Femur (tissue), 1 donor: ENCODE data around the gene FAM241B.

ENCODE experiments used
- DNase-seq: peaks from one replicate; pipeline ENCODE4 v3.0.0-alpha.2; 2017

FAM241B gene

GRCh38 chr10:69649786-69650550, 19.9 kb downstream of the FAM241B start:
- DNase-seq = no peak

DNA sequence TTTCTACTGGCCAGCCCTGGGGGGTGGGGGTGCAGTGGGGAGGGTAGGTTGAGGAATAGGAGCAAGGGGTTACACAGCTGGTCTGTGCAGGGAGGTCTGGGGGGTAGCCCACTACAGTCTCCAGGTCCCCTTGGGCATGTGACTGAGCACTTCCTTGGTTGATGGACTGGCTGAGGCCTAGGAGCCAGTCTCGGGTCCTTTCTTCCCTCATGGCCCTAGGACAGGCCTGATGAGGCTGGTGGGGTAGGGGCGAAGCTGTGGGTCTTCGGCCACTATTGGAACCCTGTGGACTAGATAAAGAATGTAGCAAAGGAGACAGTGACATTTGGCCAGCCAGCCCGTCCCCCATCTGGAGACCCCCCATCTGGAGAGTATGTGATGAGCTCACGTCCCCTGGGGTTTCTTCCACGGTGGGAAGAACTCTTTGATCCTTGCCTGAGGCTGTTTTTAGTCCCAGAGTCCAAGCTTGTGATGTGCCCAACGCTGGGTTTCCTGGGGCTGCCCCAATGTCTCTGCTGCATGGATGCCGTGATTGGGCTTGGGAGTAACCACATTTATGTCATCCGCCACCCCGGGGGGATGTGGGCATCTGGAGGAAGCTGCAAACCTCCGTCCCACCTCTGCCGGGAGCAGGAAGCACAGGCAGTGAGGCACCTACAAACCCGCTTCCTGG, 20.7 kb downstream of the FAM241B start:
- no peak for DNase-seq

DNA sequence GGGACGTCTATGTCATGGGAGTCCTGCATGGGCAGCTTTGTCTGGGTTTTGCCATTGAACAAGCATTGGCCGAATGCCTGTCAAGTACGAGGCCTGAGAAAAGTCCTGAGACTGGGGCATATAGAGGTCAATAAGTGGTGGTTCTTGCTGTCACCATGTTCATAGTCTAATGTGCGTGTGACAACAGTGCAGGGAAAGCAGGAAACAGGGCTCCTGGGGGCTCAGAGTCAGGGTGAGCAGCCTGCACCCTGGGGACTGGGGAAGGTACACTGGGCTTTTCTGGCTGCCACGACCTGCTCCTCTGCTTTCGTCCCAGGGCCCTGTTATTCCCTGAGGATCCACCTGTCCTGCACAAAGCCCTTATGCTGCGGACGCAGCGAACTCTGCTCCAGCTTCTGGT, 21.3 kb downstream of the FAM241B start:
- no peak for DNase-seq

DNA sequence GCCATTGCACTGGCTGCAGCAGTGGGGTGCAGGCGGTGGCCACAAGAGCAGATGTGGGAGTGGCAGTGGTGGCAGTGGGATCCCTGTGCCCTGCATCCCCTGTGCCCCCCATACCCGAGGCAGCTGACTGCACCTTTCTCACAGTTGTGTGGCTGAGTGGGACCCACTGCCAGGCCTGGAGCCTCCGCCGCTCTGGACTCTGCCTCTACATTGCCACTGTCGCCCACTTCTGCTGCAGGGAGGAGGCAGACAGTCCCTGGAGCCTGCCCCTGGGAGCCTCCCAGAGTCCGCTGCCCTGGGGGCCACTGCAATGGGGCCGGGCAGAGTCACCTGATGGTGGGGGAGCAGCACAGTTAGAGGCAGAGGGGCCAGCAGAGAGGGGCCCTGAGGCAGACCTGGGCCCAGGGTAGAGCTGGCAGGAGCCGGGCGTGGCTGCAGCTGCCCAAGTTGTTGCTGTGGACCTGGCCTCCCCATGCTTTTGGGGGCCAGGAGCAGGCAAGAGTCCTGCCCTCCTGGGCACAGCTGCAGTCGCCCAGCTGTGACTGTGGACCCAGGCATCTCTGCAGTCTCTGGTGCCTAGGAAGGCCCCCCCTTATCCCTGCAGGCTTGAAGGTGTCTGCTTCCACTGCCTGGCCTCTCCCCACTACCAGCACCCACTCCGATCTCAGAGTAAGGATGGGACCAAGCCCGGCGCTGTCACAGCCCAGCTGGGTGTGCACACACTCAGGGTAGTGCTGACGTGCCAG, 22.2 kb downstream of the FAM241B start:
- DNase-seq = no peak

- no peak for DNase-seq
Observed at GRCh38 chr10:69652857-69653199, 22.8 kb downstream of the FAM241B start.

GRCh38 chr10:69653561-69653960, 23.5 kb downstream of the FAM241B start:
- no peak for DNase-seq

DNA sequence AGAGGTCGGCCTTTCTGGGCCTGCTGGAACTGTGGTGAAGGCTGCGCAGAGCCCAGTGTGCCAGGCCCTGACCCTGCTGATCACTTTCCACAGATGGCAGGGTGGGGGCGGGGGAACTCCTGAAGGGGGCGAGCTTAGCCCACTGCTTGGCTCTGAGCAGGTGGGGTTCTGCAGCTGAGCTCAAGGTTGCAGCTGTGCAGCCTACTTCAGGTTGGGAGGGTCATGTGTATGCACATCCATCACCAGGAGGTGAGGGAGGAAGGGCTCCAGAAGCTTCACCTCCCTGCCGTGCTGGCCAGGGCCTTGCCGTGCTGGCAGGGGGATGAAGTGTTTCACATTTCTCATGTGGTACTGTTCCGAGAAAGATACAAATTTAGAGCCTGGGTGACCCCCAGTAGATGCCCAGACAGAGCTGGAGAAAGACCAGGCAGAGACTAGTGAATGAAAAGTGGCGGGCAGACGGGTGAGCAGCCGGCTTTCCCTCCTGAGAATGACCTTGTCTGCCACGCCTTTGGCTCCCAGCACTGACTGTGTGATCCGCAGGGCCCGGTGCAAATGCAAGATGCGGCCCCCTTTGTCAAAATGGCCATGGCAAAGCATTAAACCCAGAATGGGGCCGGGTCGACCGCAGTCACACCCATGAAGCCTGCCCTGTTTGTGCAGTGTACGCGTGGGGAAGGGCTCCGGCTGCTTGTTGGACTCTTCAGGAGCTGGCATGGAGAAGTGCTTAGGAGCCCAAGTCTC, 25.2 kb downstream of the FAM241B start:
- DNase-seq = no peak

DNA sequence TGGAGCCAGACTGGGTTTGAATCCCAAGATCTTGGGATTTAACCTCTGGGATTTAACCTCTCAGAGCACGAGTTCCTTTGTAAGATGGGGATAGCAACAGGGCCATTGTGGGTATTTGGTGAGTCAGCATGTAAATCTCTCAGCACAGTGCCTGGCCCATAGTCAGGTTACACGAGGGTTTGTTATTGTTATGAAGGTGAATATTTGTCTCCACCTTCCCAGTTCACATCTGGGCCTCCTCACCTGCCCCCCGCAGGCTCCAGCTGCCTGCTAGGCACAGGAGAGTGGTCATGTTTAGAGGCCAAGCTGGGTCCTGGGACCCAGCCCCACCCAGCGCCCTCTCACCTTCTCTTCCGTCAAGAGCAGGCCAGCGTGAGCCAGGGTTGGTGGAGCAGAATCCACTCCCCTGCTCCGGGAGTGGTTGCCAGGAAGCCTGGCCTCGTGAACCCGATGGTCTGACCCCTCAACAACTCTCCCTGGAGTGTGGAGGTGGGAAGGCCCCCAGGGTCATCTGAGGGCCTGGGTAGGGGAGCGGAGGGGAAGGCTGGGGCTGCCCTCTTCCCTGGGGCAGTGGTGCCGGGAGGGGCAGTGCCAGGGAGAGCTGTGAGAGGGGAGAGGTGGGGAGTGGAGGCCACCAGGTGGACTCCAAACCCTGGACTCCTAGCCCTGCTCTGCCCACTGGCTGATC, 26.0 kb downstream of the FAM241B start:
- no peak for DNase-seq

DNA sequence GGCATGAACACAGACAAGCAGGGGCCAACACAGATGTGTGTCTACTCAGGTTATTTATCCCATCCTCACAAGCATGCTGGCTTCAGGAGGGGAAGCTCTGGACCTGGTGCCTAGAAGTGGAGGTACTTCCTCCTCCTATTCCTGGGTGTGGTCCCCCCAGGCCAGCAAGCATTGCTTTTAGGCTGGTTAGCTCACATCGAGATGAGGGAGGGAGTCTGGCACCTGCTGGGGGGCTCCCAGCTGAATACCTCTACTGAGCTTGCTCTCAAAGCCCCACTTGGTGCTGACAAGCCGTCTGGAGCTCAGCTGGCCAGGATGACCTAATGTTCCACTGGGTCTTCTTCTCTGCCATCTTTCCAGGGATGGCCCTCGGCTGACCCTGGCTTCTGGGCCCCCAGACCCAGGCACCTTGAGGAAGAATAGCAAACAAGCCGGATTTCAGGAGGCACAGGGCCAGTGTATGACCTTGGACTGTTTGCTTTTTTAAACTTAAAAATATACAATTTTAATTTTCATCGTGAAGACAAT, 26.8 kb downstream of the FAM241B start:
- no peak for DNase-seq

GRCh38 chr10:69657430-69657829, 27.4 kb downstream of the FAM241B start:
- no peak for DNase-seq

GRCh38 chr10:69657866-69658265, 27.8 kb downstream of the FAM241B start:
- no peak for DNase-seq

DNA sequence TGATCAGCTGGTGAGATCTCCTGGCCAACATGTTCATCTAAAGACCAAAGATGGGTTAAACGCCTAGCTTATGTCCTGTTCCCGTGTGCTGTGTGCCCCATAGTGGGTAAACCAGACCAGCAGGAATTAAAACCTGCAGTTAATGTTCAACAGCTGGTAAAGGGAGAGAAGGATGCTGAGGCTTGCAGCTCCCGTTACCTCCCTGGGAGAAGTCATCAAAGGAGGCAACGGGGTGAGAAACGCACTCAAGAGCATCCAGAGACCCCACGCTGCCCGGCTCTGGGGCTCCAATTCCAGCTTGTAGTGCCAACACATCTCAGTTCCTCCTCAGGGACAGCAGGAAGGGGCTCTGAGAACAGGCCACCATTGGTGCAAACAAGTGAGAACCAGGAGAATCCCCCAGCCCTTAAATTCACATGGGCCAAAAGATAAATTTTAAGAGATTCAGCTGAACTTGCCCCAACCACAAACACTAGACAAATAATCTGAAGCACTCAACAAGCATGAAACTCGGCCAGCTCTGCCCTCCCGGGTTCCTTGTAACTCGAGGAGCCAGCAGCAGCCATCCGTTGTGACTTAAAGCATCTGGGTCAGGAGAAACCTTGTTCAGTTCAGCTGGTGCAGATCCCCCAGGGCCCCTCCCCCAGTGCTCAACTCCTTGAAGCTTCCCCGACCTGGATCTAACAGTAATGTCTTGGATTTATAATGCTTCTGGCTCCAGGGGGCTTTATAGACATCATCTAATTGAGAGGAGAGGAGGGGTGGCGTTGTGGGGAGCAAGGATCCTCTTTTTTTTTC, 29.4 kb downstream of the FAM241B start:
- no peak for DNase-seq

DNA sequence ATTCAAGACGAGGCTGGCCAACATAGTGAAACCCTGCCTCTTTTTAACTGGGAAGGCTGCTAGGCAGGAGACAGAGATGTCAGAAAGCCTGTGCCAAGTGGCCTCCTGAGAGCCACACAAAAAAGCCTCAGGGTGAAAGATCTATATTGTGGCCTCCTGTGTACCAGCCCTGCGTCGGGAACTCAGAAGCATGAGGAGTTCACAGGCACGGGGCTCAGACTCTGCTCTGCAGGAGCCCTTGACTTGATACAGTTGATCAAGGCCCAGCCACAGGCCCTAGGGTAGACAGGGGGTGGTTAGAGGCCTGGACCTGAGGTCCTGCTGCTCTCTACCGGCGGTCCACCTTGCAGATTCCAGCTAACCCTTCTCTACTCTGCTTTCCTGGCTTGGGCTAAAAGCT, 30.2 kb downstream of the FAM241B start:
- no peak for DNase-seq

DNA sequence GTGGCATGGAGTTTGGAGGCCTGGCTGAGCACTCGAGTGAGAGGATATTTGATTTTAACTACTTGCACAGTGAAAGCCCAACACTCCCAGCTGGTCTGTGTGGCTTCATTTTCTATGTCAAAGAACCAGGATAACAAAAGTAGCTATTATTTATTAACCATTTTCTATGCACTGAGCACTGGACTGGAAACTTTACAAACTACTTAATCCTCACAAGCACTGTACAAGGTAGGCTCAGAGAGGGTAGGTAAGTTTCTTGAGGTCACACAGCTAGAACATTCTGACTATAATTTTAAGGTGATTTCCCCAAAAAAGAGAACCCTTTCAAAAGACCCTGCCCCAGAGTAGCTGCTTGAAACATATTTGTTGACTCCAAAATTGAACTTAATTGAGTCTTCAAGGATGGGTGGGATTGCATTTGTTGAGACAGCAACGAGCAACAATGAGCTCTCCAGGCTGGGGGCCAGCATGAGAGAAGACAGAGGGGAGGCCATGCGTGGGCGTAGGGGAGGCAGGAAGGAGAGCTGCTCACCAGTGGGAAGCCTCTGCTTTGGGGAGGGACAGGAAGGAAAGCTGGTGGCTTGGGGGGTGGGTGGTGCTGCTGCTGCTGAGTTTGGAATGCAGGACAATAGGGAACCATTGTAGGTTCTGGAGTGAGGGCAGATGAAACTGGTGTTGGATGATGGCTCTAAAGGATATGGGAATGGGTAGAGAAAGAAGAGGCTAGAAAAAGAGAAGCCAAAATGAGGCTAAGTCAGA, 31.5 kb downstream of the FAM241B start:
- no peak for DNase-seq

GRCh38 chr10:69662173-69662877, 32.3 kb downstream of the FAM241B start:
- no peak for DNase-seq

DNA sequence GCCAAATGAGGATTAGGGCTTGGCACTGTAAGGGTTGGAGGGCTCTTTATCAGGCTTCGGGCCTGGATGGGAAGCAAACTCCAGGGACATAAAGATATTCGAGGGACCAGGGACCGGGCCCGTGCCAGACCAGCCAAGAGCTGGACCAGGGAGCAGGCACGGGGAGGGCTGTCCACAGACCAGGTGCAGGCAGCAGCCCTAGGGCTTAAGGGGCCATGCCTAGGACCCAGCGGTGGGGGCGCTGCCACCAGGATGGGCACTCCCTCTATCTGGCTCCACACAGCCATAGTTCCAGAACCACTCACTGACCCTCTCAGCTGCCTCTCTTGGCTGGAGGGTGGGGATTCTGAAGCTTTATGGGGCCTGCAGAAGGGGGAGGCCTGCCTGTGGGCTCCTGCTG, 32.9 kb downstream of the FAM241B start:
- no peak for DNase-seq

GRCh38 chr10:69663369-69663947, 33.4 kb downstream of the FAM241B start:
- DNase-seq = no peak

DNA sequence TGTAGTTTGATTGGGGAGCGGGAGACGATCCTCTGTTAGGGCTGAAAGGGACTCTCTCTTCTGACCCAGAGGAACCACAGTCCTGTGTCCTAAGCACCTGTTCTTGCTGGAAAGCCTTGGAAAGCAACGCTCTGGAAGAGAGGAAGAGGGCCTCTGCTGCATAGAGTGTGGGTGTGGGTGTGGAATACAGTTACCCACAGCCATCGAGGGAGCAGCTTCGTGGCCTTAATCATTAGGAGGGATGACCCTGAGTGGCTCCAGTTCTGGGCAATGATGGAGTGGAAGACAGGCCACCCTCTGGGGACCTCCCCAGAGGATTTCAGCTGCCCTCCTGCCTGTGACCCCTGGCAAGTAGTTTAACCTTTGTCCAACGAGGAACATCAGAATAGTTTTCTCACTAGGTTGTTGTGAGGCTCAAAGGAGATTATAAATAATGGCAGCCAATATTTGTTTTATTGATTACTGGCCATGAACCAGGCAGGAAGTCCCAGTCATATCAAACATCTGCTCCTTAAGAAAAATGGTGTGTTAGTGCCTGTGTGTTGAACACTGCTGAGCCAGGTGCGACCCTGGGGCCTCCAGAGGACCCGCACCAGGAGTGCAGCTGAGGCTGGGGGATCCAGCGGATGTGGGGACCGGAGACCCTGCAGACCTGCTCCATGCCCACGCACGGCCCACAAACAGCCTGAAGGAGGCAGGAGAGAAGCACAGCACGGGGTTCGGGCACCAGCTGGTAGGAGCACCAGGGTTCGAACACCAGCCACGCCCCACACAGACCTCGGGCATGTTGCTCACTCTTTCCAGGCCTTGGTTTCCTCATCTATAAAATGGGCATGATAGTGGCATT, 35.6 kb downstream of the FAM241B start:
- no peak for DNase-seq

DNA sequence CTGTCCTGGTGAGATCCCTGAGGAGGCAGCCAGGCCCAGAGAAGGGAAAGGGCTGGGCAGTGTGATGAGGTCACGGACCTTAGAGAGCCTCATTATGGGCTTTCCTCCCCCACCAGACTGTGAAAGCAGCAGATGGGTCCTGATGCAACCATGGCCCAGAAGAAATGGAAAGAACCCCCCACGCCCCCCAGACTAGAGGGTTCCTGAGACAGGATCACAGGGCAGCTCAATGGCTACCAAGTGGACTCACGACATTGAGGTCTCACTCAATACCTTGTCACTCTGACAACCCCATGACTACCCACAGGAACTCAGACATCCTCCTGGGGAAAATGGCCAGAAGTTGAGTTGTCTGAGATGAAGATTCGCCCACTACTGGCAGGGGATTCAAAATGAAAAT, 36.7 kb downstream of the FAM241B start:
- DNase-seq = no peak
